ENCODE results near the gene BCKDHA.
"Not testable (repeated sequence)": the region's sequence is repeated elsewhere in the genome, so short reads cannot be mapped to it uniquely, and the experiment has no call there.

BCKDHA gene

GRCh38 chr19:41424335-41425173 is 26.9 kb downstream of the BCKDHA start:
- in situ Hi-C loops (cut with HindIII; ENCODE audit: low sequenced_read_pairs), result loop anchor here (10.0 kb wide), 1 partner anchor 150 kb away; the partner anchor contains the start of gene CEACAM21

GRCh38 chr19:41425174-41426115 is 27.8 kb downstream of the BCKDHA start:
- in situ Hi-C loops (cut with HindIII; ENCODE audit: low sequenced_read_pairs), result loop anchor here (10.0 kb wide), 1 partner anchor 149 kb away; the partner anchor contains the start of gene CEACAM21

- in situ Hi-C loops (cut with HindIII; ENCODE audit: low sequenced_read_pairs), result loop anchor here (10.0 kb wide), 1 partner anchor 149 kb away; the partner anchor contains the start of gene CEACAM21
Observed at GRCh38 chr19:41426116-41426841, 28.7 kb downstream of the BCKDHA start.

GRCh38 chr19:41426952-41427646 is 29.5 kb downstream of the BCKDHA start, which contains the start of gene B3GNT8:
Gene B3GNT8 (minus strand): TSS chr19:41427374. CDS start chr19:41426778, 596 bp downstream.
- in situ Hi-C loops (cut with HindIII; ENCODE audit: low sequenced_read_pairs), result loop anchor here (10.0 kb wide), 1 partner anchor 148 kb away; the partner anchor contains the start of gene CEACAM21

GRCh38 chr19:41427647-41428480 is 30.2 kb downstream of the BCKDHA start:
- in situ Hi-C loops (cut with HindIII; ENCODE audit: low sequenced_read_pairs), result loop anchor here (10.0 kb wide), 1 partner anchor 147 kb away; the partner anchor contains the start of gene CEACAM21

GRCh38 chr19:41428481-41428859 is 30.9 kb downstream of the BCKDHA start:
- in situ Hi-C loops (cut with HindIII; ENCODE audit: low sequenced_read_pairs), result loop anchor here (10.0 kb wide), 1 partner anchor 146 kb away; the partner anchor contains the start of gene CEACAM21

GRCh38 chr19:41430922-41431321 is 33.3 kb downstream of the BCKDHA start:
- in situ Hi-C loops (cut with HindIII; ENCODE audit: low sequenced_read_pairs), result no loop called here

- in situ Hi-C loops (cut with HindIII; ENCODE audit: low sequenced_read_pairs), result no loop called here
Observed at GRCh38 chr19:41431426-41432386, 34.1 kb downstream of the BCKDHA start.

GRCh38 chr19:41433171-41433570 is 35.6 kb downstream of the BCKDHA start:
- in situ Hi-C loops (cut with HindIII; ENCODE audit: low sequenced_read_pairs), result no loop called here

GRCh38 chr19:41434450-41434849 is 36.8 kb downstream of the BCKDHA start:
- in situ Hi-C loops (cut with HindIII; ENCODE audit: low sequenced_read_pairs), result no loop called here

- in situ Hi-C loops (cut with HindIII; ENCODE audit: low sequenced_read_pairs), result not testable (repeated sequence)
Observed at GRCh38 chr19:41435376-41435775, 37.8 kb downstream of the BCKDHA start.

GRCh38 chr19:41435936-41436673 is 38.5 kb downstream of the BCKDHA start:
- in situ Hi-C loops (cut with HindIII; ENCODE audit: low sequenced_read_pairs), result no loop called here

- in situ Hi-C loops (cut with HindIII; ENCODE audit: low sequenced_read_pairs), result no loop called here
Observed at GRCh38 chr19:41436674-41436951, 39.0 kb downstream of the BCKDHA start.

GRCh38 chr19:41437944-41438574 is 40.4 kb downstream of the BCKDHA start:
- in situ Hi-C loops (cut with HindIII; ENCODE audit: low sequenced_read_pairs), result no loop called here

- in situ Hi-C loops (cut with HindIII; ENCODE audit: low sequenced_read_pairs), result no loop called here
Observed at GRCh38 chr19:41439441-41440222, 42.0 kb downstream of the BCKDHA start, which contains the start of gene DMAC2. Gene DMAC2 (minus strand): TSS chr19:41439912. CDS start chr19:41439899, 13 bp downstream.

Data from DLD1 (cell line).